HG03571 (cell line): ENCODE data around the gene TRAPPC8.

Experiments
- ATAC-seq: cut with Tn5 transposase; IDR thresholded peaks from one replicate; pipeline ENCODE4 v1.9.1; 2021; ENCODE audit not compliant: unreplicated experiment

Gene TRAPPC8

DNA sequence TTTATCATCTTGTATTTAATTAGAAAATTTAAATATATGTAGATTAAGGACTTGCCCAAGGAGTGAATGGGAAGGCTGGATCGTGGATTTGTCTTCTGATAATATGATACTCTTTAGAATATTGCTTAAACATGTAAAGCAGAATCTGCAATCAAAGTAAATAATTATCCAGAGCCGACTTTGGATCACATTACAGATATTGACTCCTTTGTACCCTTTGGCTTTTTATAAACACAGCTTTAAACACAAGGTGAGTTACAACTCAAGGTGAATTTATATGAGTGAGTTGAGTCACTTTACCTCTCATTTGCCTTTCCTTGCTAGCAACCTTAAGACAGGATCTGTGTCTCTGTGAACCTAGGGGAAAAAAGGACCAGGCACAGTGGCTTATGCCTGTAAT is 144.5 kb downstream of the TRAPPC8 start:
- ATAC-seq: no peak

DNA sequence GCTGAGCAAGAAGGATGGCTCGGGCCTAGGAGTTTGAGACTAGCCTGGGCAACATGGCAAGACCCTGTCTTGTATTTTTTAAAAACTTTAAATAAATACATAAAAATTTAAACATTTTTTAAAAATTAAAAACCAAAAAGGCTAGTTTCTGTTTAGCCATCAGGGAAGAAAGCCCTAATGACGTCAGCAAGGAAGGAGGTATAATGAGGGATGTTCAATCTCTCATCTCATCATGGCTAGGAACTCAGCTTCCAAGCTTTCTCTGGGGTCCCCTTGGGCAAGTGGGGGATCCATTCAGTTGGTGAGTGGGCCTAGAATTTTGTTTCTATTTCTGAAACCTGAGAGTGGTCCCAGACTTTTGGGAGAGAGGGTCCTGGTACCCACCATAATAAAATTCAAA is 147.2 kb downstream of the TRAPPC8 start:
- ATAC-seq: no peak

DNA sequence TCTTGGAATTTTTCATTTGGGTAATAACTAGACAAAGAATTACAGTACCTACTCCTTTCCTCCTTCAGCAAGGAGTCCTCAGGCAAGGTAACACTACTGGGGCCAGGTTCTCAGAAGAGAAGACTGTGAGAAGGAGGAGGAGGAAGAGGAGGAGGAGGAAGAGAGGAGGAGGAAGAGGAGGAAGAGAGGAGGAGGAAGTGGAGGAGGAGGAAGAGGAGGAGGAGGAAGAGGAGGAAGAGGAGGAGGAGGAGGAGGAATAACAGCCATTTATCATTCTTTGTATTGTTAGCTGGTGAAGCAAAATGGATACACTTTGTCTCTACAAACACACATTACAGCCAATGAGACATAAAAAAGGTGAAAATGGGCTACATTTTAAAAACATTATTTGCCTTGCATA is 149.4 kb downstream of the TRAPPC8 start:
- no peak for ATAC-seq

DNA sequence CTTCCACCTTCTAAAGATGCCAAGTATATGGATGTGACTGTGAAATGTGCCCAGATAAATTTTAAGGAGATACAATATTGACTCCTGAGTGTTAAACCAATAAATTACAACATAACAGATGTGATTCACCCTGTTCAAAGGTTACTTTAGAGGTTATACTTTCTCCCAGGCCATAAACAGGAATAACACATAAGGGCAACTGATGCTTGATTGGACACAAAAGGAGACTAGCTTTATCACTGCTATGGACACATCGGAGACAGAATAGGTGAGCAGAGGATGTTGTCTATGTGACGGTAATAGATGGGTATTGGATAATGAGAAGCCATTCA is 150.4 kb downstream of the TRAPPC8 start:
- ATAC-seq: no peak

DNA sequence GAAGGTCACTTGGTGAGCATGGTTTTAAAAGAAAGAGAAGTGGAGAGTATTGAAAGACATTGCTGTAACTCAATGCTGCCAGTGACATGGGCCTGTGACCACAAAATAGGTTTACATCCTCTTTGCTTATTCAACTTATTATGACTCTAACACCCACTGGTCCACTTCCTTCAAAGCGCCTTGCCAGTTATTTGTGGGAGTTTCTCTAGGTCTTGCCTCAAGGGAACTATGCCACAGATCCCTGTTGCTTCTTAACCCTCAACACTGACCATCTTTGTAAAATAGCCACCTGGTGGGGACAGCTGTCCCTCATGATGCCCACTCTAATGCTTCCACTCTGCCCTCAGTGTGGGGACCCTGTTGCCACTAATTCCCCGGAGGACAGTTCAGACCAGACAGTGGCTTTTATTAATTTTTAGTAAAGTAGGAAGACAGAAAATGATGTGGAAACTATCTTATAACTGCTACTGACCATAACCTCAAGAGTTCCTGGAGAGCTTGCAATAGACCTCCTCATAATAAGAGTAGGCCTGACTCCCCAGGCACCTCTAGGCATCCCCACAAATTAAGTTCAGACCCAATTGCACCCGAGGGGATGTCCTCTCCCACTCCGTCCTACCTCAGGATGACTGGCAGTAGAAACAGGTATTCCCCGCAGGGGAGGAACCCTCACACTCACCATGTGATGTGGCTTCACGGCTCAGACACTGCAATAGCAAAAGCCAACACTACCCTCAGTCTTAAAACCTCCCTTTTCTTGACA is 150.9 kb downstream of the TRAPPC8 start:
- ATAC-seq: peak; percentile 88

DNA sequence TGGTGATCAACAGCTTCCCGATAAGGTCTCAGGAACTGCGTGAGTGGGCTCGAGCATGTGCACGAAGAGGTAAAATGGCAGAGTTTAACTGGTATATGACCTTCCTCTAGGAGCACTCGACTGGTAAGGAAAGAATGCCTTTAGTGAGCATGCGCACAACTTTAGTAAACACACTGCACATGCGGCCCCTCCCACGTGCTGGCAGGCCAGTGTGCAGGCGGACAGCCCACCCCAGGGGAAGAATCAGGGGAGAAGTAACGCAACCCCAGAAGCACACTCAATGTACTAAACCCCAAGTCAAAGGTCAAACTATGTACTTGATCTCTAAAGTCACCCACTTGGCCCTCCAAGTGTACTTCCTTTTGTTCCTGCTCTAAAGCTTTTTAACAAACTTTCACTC is 153.5 kb downstream of the TRAPPC8 start:
- no peak for ATAC-seq

DNA sequence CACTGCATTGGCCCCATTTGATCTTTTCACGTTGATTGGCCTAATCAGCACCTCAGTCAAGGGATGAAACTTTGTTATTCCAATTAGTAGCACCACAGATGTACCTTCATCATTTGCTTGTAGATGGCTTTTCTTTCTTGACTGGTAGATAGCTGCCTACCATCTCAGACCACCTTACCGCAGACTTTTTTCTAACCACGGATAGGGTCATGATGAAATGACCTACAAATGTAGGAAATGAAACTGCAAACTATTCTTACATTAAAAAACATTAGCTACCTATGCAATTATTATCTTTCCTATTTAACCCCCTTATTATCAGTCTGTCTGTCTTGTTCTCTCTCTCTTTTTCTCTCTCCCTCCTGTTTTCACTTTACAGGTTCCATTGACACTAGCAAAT is 159.9 kb downstream of the TRAPPC8 start:
- no peak for ATAC-seq
